K562 (cell line): Measurements from ENCODE around the gene SRPK2. TPM values are rescaled to one million over a fixed set of nuclear protein-coding genes. Genes with fewer than 3 reads are reported as not detected.

Experiments used
- ARID3A ChIP-seq: IDR thresholded peaks from 2 replicates; pipeline ENCODE4 v1.6.1; 2012; ENCODE audit warnings: low read depth, low read length, improper control_type of control experiment, borderline replicate concordance
- CHD1 ChIP-seq: fragments of 200-600 bp; sonication (generic); IDR thresholded peaks from one replicate; pipeline ENCODE4 v1.6.1; 2012; ENCODE audit warnings: mild to moderate bottlenecking, moderate library complexity, low read length, inconsistent platforms
- CREB3L1 ChIP-seq: fragments of 450-650 bp; IDR thresholded peaks from 2 replicates; pipeline ENCODE4 v1.6.1; 2014; ENCODE audit warnings: low read depth, mild to moderate bottlenecking, moderate library complexity, borderline replicate concordance
- JUND ChIP-seq, 2 experiments: IDR thresholded peaks; 2 replicates in 1 of 2; 3 replicates in 1 of 2; pipeline ENCODE4 v1.6.1; 2011; ENCODE audit warnings: borderline replicate concordance in 2 of 2, low read depth in 2 of 2, low read length in 2 of 2, improper control_type of control experiment in 1 of 2, missing biosample characterization in 1 of 2, missing genetic modification characterization in 1 of 2, missing genetic modification reagents in 1 of 2
- MECOM ChIP-seq: fragments of 250-450 bp; sonication (Bioruptor Pico); IDR thresholded peaks from 2 replicates; pipeline ENCODE4 v1.8.0; 2022; ENCODE audit warnings: inconsistent platforms
- PHB2 ChIP-seq: fragments of 450-650 bp; IDR thresholded peaks from 2 replicates; pipeline ENCODE4 v1.6.1; 2017; ENCODE audit warnings: low read depth
- POLR3G ChIP-seq: IDR thresholded peaks from 2 replicates; pipeline ENCODE4 v1.6.1; 2011; ENCODE audit not compliant: insufficient read length, insufficient replicate concordance; ENCODE audit errors: extremely low read depth
- RBM39 ChIP-seq: fragments of 200-400 bp; formaldehyde crosslinking; optimal IDR thresholded peaks from 2 replicates; pipeline ENCODE3; 2018; ENCODE audit warnings: low read depth, low read length
- RCOR1 ChIP-seq, 2 experiments: IDR thresholded peaks; 2 replicates each; pipeline ENCODE4 v1.6.1; 2012; ENCODE audit warnings: low read depth in 2 of 2, low read length in 2 of 2, borderline replicate concordance in 1 of 2, improper control_type of control experiment in 1 of 2
- SAP30 ChIP-seq: fragments of 200-600 bp; sonication (generic); IDR thresholded peaks from 2 replicates; pipeline ENCODE4 v1.6.1; 2012; ENCODE audit warnings: borderline replicate concordance, low read depth, mild to moderate bottlenecking, moderate library complexity, low read length, control low read depth, inconsistent platforms; ENCODE audit not compliant: insufficient read depth, poor library complexity, severe bottlenecking
- TCF3 ChIP-seq: sonication (generic); formaldehyde crosslinking; IDR thresholded peaks from 2 replicates; pipeline ENCODE4 v1.4.0; 2020; ENCODE audit warnings: mild to moderate bottlenecking, missing genetic modification reagents
- TFAM ChIP-seq: fragments of 250-450 bp; sonication (Bioruptor Pico); conservative IDR thresholded peaks from 2 replicates; pipeline ENCODE4 v1.5.0; 2021; ENCODE audit warnings: mild to moderate bottlenecking, moderate library complexity
- ZNF444 ChIP-seq: fragments of 250-450 bp; sonication (Bioruptor Pico); IDR thresholded peaks from 2 replicates; pipeline ENCODE4 v1.4.0; 2020; ENCODE audit warnings: mild to moderate bottlenecking, moderate library complexity
- ZNF644 ChIP-seq: fragments of 200-800 bp; sonication (Bioruptor generic); IDR thresholded peaks from 2 replicates; pipeline ENCODE4 v1.6.1; 2016; ENCODE audit warnings: low read depth, missing genetic modification characterization, missing compliant biosample characterization
- ZNF77 ChIP-seq: fragments of 250-450 bp; sonication (Bioruptor Pico); IDR thresholded peaks from 2 replicates; pipeline ENCODE4 v1.5.0; 2020
- polyA plus RNA-seq, 8 experiments: library from polyadenylated mRNA; depleted of rRNA in 4 of 8; stranded (reverse) in 5 of 8; unstranded in 3 of 8; fragments of >200 nt; fragmentation: Nextera tagmentation in 2 of 8; fragmentation: Illumina TruSeq in 1 of 8; extraction: Ambion mirVana in 2 of 8; extraction: Trizol in 1 of 8; gene quantifications; 2 replicates each; pipeline versions ENCODE4 v1.2.1 to v1.2.3, GENCODE V29; 2011 to 2014; ENCODE audit warnings: inconsistent platforms in 1 of 8, missing spikeins in 1 of 8
- total RNA-seq, 7 experiments: library from RNA; depleted of rRNA in 6 of 7; stranded (reverse); fragments of >200 nt in 6 of 7; fragmentation: Illumina TruSeq in 2 of 7; extraction: Trizol in 2 of 7; gene quantifications; 2 replicates each; pipeline versions ENCODE4 v1.2.1 to v1.2.3, GENCODE V29; 2011 to 2021; ENCODE audit warnings: low replicate concordance in 1 of 7
- TF ChIP-seq, protein P1 (sequence below): fragments of 450-650 bp; IDR thresholded peaks from 2 replicates; pipeline ENCODE4 v1.6.1; 2016; ENCODE audit warnings: borderline replicate concordance
- TF ChIP-seq, protein P2 (sequence below): fragments of 250-450 bp; sonication (Bioruptor Pico); IDR thresholded peaks from 2 replicates; pipeline ENCODE4 v1.8.0; 2022; ENCODE audit warnings: inconsistent platforms, mild to moderate bottlenecking, moderate library complexity, borderline replicate concordance
- TF ChIP-seq, protein P3 (sequence below): fragments of 450-650 bp; IDR thresholded peaks from 2 replicates; pipeline ENCODE4 v1.7.0; 2016; ENCODE audit warnings: borderline replicate concordance

Gene SRPK2
- total and polyA plus RNA-seq, 9 of the 15 experiments (the other 6 are each of a cell fraction or from before 2014, with no cell fraction given): 21.5 to 44.7 (median 33.3) TPM

DNA sequence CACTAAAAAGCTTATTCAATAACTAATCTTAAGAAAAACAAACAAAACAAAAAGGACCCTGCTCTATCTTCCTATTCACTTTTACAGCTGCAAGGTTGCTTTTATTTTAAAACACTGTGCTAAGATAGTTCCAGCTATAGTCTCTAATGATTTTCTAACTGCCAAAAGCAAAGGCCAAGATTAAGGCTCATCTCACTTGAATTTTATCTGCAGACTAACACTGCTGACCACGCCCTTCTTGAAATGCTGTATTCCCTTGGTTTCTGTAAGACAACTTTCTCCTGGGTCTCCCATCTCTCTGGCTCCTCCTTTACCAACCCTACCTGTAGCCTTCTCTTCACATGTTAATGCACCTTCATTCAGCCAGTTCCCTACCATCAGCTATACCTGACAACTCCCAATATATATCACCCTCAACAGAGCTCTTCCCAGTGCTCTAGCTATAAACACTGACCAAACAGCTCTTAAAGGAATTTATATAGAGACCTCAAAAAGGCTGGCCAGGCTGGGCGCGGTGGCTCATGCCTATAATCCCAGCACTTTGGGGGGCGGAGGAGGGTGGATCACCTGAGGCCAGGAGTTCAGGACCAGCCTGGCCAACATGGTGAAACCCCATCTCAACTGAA lies 11.7 kb downstream of the SRPK2 start (continued):
- TF ChIP-seq, protein P1, sequence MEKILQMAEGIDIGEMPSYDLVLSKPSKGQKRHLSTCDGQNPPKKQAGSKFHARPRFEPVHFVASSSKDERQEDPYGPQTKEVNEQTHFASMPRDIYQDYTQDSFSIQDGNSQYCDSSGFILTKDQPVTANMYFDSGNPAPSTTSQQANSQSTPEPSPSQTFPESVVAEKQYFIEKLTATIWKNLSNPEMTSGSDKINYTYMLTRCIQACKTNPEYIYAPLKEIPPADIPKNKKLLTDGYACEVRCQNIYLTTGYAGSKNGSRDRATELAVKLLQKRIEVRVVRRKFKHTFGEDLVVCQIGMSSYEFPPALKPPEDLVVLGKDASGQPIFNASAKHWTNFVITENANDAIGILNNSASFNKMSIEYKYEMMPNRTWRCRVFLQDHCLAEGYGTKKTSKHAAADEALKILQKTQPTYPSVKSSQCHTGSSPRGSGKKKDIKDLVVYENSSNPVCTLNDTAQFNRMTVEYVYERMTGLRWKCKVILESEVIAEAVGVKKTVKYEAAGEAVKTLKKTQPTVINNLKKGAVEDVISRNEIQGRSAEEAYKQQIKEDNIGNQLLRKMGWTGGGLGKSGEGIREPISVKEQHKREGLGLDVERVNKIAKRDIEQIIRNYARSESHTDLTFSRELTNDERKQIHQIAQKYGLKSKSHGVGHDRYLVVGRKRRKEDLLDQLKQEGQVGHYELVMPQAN: no peak
- TF ChIP-seq PHB2 (0 out of 2 replicates have a peak, but pooled peaks have one; percentile 11), ARID3A (0 out of 2 replicates have a peak, but pooled peaks have one; percentile 70), CREB3L1 (no peak), ZNF644 (tag) (no peak), JUND (IDR thresholded peaks at IDR 0.05; ENCODE audit: borderline replicate concordance, low read depth, low read length) (0 out of 2 replicates have a peak, but pooled peaks have one; percentile 22), JUND (tag; IDR thresholded peaks at IDR 0.05; ENCODE audit: borderline replicate concordance, low read depth, low read length) (no peak), POLR3G (no peak), SAP30 (no peak), ZNF77 (CRISPR knock-in tag) (no peak), CHD1 (no peak), ZNF444 (no peak), RBM39 (no peak), TCF3 (peak; percentile 42; the same call in 1 of the 2 replicates), TFAM (no peak), MECOM (CRISPR knock-in tag) (no peak), RCOR1 (IDR thresholded peaks at IDR 0.05; ENCODE audit: borderline replicate concordance in 1 of 2, low read depth in 2 of 2, low read length in 2 of 2) (peak in 1 of 2 experiments; percentile 62; a peak in 2 of 4 replicates)
- TF ChIP-seq, protein P2, sequence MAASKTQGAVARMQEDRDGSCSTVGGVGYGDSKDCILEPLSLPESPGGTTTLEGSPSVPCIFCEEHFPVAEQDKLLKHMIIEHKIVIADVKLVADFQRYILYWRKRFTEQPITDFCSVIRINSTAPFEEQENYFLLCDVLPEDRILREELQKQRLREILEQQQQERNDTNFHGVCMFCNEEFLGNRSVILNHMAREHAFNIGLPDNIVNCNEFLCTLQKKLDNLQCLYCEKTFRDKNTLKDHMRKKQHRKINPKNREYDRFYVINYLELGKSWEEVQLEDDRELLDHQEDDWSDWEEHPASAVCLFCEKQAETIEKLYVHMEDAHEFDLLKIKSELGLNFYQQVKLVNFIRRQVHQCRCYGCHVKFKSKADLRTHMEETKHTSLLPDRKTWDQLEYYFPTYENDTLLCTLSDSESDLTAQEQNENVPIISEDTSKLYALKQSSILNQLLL (CRISPR knock-in tag): no peak
- TF ChIP-seq, protein P3, sequence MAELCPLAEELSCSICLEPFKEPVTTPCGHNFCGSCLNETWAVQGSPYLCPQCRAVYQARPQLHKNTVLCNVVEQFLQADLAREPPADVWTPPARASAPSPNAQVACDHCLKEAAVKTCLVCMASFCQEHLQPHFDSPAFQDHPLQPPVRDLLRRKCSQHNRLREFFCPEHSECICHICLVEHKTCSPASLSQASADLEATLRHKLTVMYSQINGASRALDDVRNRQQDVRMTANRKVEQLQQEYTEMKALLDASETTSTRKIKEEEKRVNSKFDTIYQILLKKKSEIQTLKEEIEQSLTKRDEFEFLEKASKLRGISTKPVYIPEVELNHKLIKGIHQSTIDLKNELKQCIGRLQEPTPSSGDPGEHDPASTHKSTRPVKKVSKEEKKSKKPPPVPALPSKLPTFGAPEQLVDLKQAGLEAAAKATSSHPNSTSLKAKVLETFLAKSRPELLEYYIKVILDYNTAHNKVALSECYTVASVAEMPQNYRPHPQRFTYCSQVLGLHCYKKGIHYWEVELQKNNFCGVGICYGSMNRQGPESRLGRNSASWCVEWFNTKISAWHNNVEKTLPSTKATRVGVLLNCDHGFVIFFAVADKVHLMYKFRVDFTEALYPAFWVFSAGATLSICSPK: no peak
